PC-3 (cell line): ENCODE results near the gene DOCK8.

ENCODE experiments used
- EZH2 ChIP-seq: fragments of 300-600 bp; sonication (generic); IDR thresholded peaks from one replicate; pipeline ENCODE4 v1.6.1; 2017; ENCODE audit warnings: antibody characterized with exemption, mild to moderate bottlenecking, low read length; ENCODE audit not compliant: unreplicated experiment
- TF ChIP-seq, protein P1 (sequence below): fragments of 300-600 bp; sonication (generic); conservative IDR thresholded peaks from 2 replicates; pipeline ENCODE4 v1.5.1; 2017; ENCODE audit warnings: antibody characterized with exemption, low read depth, mild to moderate bottlenecking, low read length

DNA sequence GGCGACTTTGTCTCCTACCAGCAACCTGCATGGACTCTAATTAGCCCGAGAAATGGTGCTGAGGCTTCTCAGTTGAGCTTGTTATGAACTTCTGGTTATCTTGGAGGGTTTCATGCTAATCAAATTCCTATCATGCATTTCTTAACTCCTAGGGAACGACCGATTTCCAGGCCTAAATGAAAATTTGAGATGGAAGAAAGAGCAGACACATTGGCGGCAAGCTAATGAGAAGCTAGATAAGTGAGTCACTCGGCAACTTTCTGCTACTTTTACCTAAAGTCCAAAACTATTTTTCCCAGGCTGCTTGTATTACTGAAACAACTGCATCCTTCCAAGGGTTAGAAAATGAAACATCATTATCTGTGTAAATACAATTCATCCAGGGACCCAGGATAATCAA lies 207.2 kb downstream of the DOCK8 start:
- TF ChIP-seq, protein P1, sequence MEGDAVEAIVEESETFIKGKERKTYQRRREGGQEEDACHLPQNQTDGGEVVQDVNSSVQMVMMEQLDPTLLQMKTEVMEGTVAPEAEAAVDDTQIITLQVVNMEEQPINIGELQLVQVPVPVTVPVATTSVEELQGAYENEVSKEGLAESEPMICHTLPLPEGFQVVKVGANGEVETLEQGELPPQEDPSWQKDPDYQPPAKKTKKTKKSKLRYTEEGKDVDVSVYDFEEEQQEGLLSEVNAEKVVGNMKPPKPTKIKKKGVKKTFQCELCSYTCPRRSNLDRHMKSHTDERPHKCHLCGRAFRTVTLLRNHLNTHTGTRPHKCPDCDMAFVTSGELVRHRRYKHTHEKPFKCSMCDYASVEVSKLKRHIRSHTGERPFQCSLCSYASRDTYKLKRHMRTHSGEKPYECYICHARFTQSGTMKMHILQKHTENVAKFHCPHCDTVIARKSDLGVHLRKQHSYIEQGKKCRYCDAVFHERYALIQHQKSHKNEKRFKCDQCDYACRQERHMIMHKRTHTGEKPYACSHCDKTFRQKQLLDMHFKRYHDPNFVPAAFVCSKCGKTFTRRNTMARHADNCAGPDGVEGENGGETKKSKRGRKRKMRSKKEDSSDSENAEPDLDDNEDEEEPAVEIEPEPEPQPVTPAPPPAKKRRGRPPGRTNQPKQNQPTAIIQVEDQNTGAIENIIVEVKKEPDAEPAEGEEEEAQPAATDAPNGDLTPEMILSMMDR, result no peak
- TF ChIP-seq EZH2, result no peak
